DND-41 (cell line): ENCODE measurements around the gene STOX2.

Experiments used
- ATAC-seq: fragments of 200-7000 bp; cut with Tn5 transposase; 3 replicates; pipeline ENCODE4 v1.9.1; 2021; ENCODE audit warnings: low read depth; ENCODE audit not compliant: insufficient read depth
- DNase-seq: peaks from one replicate; pipeline ENCODE4 v3.0.0-alpha.2; 2020
- H2AFZ ChIP-seq: 2 replicates; pipeline ENCODE4 v1.6.0; 2012; ENCODE audit warnings: low read depth, low read length
- H3K27ac ChIP-seq: 2 replicates; pipeline ENCODE4 v1.5.1; 2012; ENCODE audit warnings: low read length, inconsistent platforms
- H3K27me3 ChIP-seq: fragments of 200-600 bp; sonication (generic); 2 replicates; pipeline ENCODE4 v1.6.0; 2012; ENCODE audit warnings: low read length, mild to moderate bottlenecking, inconsistent platforms; ENCODE audit not compliant: insufficient read depth, poor library complexity
- H3K36me3 ChIP-seq: 2 replicates; pipeline ENCODE4 v1.5.1; 2012; ENCODE audit warnings: low read length, inconsistent platforms; ENCODE audit not compliant: insufficient read depth
- H3K4me1 ChIP-seq: 2 replicates; pipeline ENCODE4 v1.5.1; 2012; ENCODE audit warnings: mild to moderate bottlenecking, low read length; ENCODE audit not compliant: insufficient read depth
- H3K4me2 ChIP-seq: 2 replicates; pipeline ENCODE4 v1.6.0; 2012; ENCODE audit warnings: mild to moderate bottlenecking, moderate library complexity, low read length, inconsistent platforms; ENCODE audit not compliant: insufficient read depth
- H3K4me3 ChIP-seq, 2 experiments: fragments of 200-600 bp in 1 of 2; shearing (Covaris generic) in 1 of 2; 2 replicates each; pipeline ENCODE4 v1.5.1; 2012 to 2016; ENCODE audit warnings: inconsistent platforms in 2 of 2, low read length in 2 of 2, mild to moderate bottlenecking in 2 of 2, low read depth in 1 of 2, moderate library complexity in 1 of 2
- H3K79me2 ChIP-seq: 2 replicates; pipeline ENCODE4 v1.6.0; 2012; ENCODE audit warnings: low read length, inconsistent platforms; ENCODE audit not compliant: insufficient read depth
- H3K9ac ChIP-seq: 2 replicates; pipeline ENCODE4 v1.6.0; 2012; ENCODE audit warnings: low read depth, mild to moderate bottlenecking, inconsistent platforms, low read length, moderate library complexity
- H3K9me3 ChIP-seq: 2 replicates; pipeline ENCODE4 v1.5.1; 2012; ENCODE audit warnings: low read length, moderate library complexity, mild to moderate bottlenecking, inconsistent platforms; ENCODE audit not compliant: insufficient read depth, severe bottlenecking
- H4K20me1 ChIP-seq: 2 replicates; pipeline ENCODE4 v1.6.0; 2012; ENCODE audit warnings: low read length; ENCODE audit not compliant: insufficient read depth
- CTCF ChIP-seq: IDR thresholded peaks from 2 replicates; pipeline ENCODE4 v1.5.1; 2012; ENCODE audit warnings: borderline replicate concordance, low read length, moderate library complexity, mild to moderate bottlenecking; ENCODE audit not compliant: poor library complexity, severe bottlenecking; ENCODE audit errors: extremely low read depth
- EZH2 ChIP-seq: IDR thresholded peaks from 3 replicates; pipeline ENCODE4 v1.6.1; 2012; ENCODE audit warnings: borderline replicate concordance, low read depth, mild to moderate bottlenecking, moderate library complexity, low read length, inconsistent platforms; ENCODE audit not compliant: severe bottlenecking

Gene STOX2

GRCh38 chr4:183988874-183989273 is 83.8 kb downstream of the STOX2 start:
- no peaks in the 10 kb centered on the region for H3K27me3 ChIP-seq
- no peak overlapping the region for H3K27ac ChIP-seq
- ATAC-seq (no peak), DNase-seq (no peak)
- no peaks in the 10 kb centered on the region for H3K4me1 ChIP-seq
- H3K9me3 ChIP-seq = no peaks in the 10 kb centered on the region
- H3K9ac ChIP-seq = no peak overlapping the region
- TF ChIP-seq CTCF (no peak), EZH2 (no peak)
- no peaks in the 10 kb centered on the region for H3K79me2 ChIP-seq
- H3K36me3 ChIP-seq = no peaks in the 10 kb centered on the region
- H2AFZ ChIP-seq = no peak overlapping the region
- no peak overlapping the region for H3K4me3 ChIP-seq
- no peak overlapping the region for H3K4me2 ChIP-seq
- no peaks in the 10 kb centered on the region for H4K20me1 ChIP-seq

- Histone ChIP-seq H3K4me1 (no peaks in the 10 kb centered on the region), H3K27me3 (no peaks in the 10 kb centered on the region), H4K20me1 (no peaks in the 10 kb centered on the region), H3K4me2 (no peak overlapping the region), H3K9me3 (no peaks in the 10 kb centered on the region), H3K9ac (no peak overlapping the region), H3K36me3 (no peaks in the 10 kb centered on the region), H3K27ac (no peak overlapping the region), H3K79me2 (no peaks in the 10 kb centered on the region), H3K4me3 (no peak overlapping the region), H2AFZ (no peak overlapping the region)
- no peak for DNase-seq
- TF ChIP-seq CTCF (no peak), EZH2 (no peak)
- ATAC-seq = no peak
Observed at GRCh38 chr4:183989461-183989860, 84.4 kb downstream of the STOX2 start.

GRCh38 chr4:183989931-183990330 is 84.8 kb downstream of the STOX2 start:
- Histone ChIP-seq H3K9ac (no peak overlapping the region), H3K4me2 (no peak overlapping the region), H4K20me1 (no peaks in the 10 kb centered on the region), H3K79me2 (no peaks in the 10 kb centered on the region), H3K36me3 (no peaks in the 10 kb centered on the region), H3K4me3 (no peak overlapping the region), H2AFZ (no peak overlapping the region), H3K27me3 (no peaks in the 10 kb centered on the region), H3K27ac (no peak overlapping the region), H3K4me1 (no peaks in the 10 kb centered on the region), H3K9me3 (no peaks in the 10 kb centered on the region)
- DNase-seq (no peak), ATAC-seq (no peak)
- TF ChIP-seq EZH2 = no peak
- no peak for TF ChIP-seq CTCF

- Histone ChIP-seq H3K27ac (no peak overlapping the region), H3K9me3 (no peaks in the 10 kb centered on the region), H4K20me1 (no peaks in the 10 kb centered on the region), H3K79me2 (no peaks in the 10 kb centered on the region), H3K4me2 (no peak overlapping the region), H3K9ac (no peak overlapping the region), H3K27me3 (no peaks in the 10 kb centered on the region), H3K36me3 (no peaks in the 10 kb centered on the region), H3K4me1 (no peaks in the 10 kb centered on the region), H3K4me3 (no peak overlapping the region), H2AFZ (no peak overlapping the region)
- DNase-seq (no peak), ATAC-seq (no peak)
- TF ChIP-seq CTCF (no peak), EZH2 (no peak)
Observed at GRCh38 chr4:183993676-183994075, 88.6 kb downstream of the STOX2 start.
